Diencephalon (tissue), 1 donor: ENCODE data around the gene THUMPD2. TPM values are rescaled to one million over a fixed set of nuclear protein-coding genes. Genes with fewer than 3 reads are reported as not detected.

Experiments used
- total RNA-seq: library from RNA; depleted of rRNA; stranded (reverse); fragments of >200 nt; gene quantifications from one replicate; pipeline ENCODE4 v1.2.3, GENCODE V29; 2014

THUMPD2 gene, protein sequence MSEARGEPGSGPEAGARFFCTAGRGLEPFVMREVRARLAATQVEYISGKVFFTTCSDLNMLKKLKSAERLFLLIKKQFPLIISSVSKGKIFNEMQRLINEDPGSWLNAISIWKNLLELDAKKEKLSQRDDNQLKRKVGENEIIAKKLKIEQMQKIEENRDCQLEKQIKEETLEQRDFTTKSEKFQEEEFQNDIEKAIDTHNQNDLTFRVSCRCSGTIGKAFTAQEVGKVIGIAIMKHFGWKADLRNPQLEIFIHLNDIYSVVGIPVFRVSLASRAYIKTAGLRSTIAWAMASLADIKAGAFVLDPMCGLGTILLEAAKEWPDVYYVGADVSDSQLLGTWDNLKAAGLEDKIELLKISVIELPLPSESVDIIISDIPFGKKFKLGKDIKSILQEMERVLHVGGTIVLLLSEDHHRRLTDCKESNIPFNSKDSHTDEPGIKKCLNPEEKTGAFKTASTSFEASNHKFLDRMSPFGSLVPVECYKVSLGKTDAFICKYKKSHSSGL
- 13.4 TPM for total RNA-seq

GRCh38 chr2:39778775-39779340 lies at the start of gene THUMPD2:
TSS of gene THUMPD2 (minus strand) at chr2:39779258. CDS start at chr2:39779239, 19 bp downstream.

Other genes starting within 250 kb of the THUMPD2 start
- gene TMEM178A, start 113.3 kb downstream of the THUMPD2 start, total RNA-seq = 24.2 TPM